DND-41 (cell line): ENCODE measurements around the gene HOGA1.

Experiments used
- ATAC-seq: fragments of 200-7000 bp; cut with Tn5 transposase; 3 replicates; pipeline ENCODE4 v1.9.1; 2021; ENCODE audit warnings: low read depth; ENCODE audit not compliant: insufficient read depth
- DNase-seq: peaks from one replicate; pipeline ENCODE4 v3.0.0-alpha.2; 2020
- H2AFZ ChIP-seq: 2 replicates; pipeline ENCODE4 v1.6.0; 2012; ENCODE audit warnings: low read depth, low read length
- H3K27ac ChIP-seq: 2 replicates; pipeline ENCODE4 v1.5.1; 2012; ENCODE audit warnings: low read length, inconsistent platforms
- H3K27me3 ChIP-seq: fragments of 200-600 bp; sonication (generic); 2 replicates; pipeline ENCODE4 v1.6.0; 2012; ENCODE audit warnings: low read length, mild to moderate bottlenecking, inconsistent platforms; ENCODE audit not compliant: insufficient read depth, poor library complexity
- H3K36me3 ChIP-seq: 2 replicates; pipeline ENCODE4 v1.5.1; 2012; ENCODE audit warnings: low read length, inconsistent platforms; ENCODE audit not compliant: insufficient read depth
- H3K4me1 ChIP-seq: 2 replicates; pipeline ENCODE4 v1.5.1; 2012; ENCODE audit warnings: mild to moderate bottlenecking, low read length; ENCODE audit not compliant: insufficient read depth
- H3K4me2 ChIP-seq: 2 replicates; pipeline ENCODE4 v1.6.0; 2012; ENCODE audit warnings: mild to moderate bottlenecking, moderate library complexity, low read length, inconsistent platforms; ENCODE audit not compliant: insufficient read depth
- H3K4me3 ChIP-seq, 2 experiments: fragments of 200-600 bp in 1 of 2; shearing (Covaris generic) in 1 of 2; 2 replicates each; pipeline ENCODE4 v1.5.1; 2012 to 2016; ENCODE audit warnings: inconsistent platforms in 2 of 2, low read length in 2 of 2, mild to moderate bottlenecking in 2 of 2, low read depth in 1 of 2, moderate library complexity in 1 of 2
- H3K79me2 ChIP-seq: 2 replicates; pipeline ENCODE4 v1.6.0; 2012; ENCODE audit warnings: low read length, inconsistent platforms; ENCODE audit not compliant: insufficient read depth
- H3K9ac ChIP-seq: 2 replicates; pipeline ENCODE4 v1.6.0; 2012; ENCODE audit warnings: low read depth, mild to moderate bottlenecking, inconsistent platforms, low read length, moderate library complexity
- H3K9me3 ChIP-seq: 2 replicates; pipeline ENCODE4 v1.5.1; 2012; ENCODE audit warnings: low read length, moderate library complexity, mild to moderate bottlenecking, inconsistent platforms; ENCODE audit not compliant: insufficient read depth, severe bottlenecking
- H4K20me1 ChIP-seq: 2 replicates; pipeline ENCODE4 v1.6.0; 2012; ENCODE audit warnings: low read length; ENCODE audit not compliant: insufficient read depth
- CTCF ChIP-seq: IDR thresholded peaks from 2 replicates; pipeline ENCODE4 v1.5.1; 2012; ENCODE audit warnings: borderline replicate concordance, low read length, moderate library complexity, mild to moderate bottlenecking; ENCODE audit not compliant: poor library complexity, severe bottlenecking; ENCODE audit errors: extremely low read depth
- EZH2 ChIP-seq: IDR thresholded peaks from 3 replicates; pipeline ENCODE4 v1.6.1; 2012; ENCODE audit warnings: borderline replicate concordance, low read depth, mild to moderate bottlenecking, moderate library complexity, low read length, inconsistent platforms; ENCODE audit not compliant: severe bottlenecking

The HOGA1 gene

GRCh38 chr10:97593421-97593820 is 9.2 kb downstream of the HOGA1 start:
- Histone ChIP-seq H3K4me3 (no peak overlapping the region), H3K36me3 (no peaks in the 10 kb centered on the region), H4K20me1 (no peaks in the 10 kb centered on the region; the same call in 1 of the 2 replicates), H3K79me2 (no peaks in the 10 kb centered on the region), H3K4me2 (no peak overlapping the region), H3K9ac (no peak overlapping the region), H3K9me3 (no peaks in the 10 kb centered on the region), H3K27me3 (peaks cover 6% of the 10 kb centered on the region), H3K4me1 (no peaks in the 10 kb centered on the region), H2AFZ (no peak overlapping the region), H3K27ac (no peak overlapping the region)
- DNase-seq, result no peak
- no peak for ATAC-seq
- TF ChIP-seq CTCF (no peak), EZH2 (no peak)

DNA sequence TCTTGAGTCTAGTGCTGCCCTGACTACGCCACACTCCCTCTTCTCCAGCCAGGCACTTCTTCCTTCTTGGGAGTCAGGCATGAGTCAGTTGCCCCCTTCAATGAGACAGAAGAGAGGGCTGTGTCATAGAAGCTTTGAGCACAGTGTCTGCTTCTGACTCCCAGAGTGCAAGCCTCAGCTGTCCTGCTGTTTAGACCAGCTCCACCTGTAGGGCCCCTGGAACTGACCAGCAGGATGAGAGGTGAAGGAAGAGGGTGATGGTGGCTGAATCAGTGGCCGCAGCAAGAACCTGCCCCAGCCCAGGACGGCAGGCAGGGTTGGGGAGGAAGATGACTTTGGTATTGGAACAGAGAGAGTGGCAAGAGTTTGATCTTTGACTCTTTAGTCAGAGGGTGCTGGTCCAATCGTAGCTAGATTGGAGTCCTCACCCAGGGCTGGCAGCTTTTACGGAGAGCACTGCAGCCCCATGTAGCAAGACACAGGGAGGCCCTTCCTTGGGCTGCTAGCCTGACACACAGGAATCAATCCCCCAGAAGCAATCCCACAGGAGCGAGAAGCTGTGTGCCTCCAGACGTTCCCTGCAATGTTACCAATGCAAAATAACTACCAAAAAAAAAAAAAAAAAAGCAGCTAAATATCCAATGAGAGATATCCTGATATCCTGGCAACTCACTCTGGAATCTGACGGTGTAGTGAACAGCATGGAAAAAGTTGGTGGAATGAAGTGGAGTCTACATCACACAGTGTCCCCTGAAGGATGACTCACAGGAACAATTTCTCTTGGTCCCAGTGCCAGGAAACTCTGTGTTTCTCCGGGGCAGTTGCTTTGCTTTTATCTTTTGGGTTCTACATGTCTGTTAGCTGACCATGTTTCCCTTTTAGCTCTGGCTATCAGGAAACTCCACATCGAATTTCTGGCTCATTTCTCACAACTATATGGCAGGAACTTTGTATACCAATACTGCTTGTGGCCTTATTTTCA is 12.2 kb downstream of the HOGA1 start:
- no peak overlapping the region for H3K27ac ChIP-seq
- no peaks in the 10 kb centered on the region for H3K36me3 ChIP-seq
- H3K9ac ChIP-seq, result no peak overlapping the region
- no peak for ATAC-seq
- no peak for DNase-seq
- H3K79me2 ChIP-seq, result no peaks in the 10 kb centered on the region
- no peaks in the 10 kb centered on the region for H3K4me1 ChIP-seq
- H3K27me3 ChIP-seq, result no peaks in the 10 kb centered on the region
- H2AFZ ChIP-seq, result no peak overlapping the region
- no peaks in the 10 kb centered on the region for H4K20me1 ChIP-seq
- no peak overlapping the region for H3K4me3 ChIP-seq
- H3K4me2 ChIP-seq, result no peak overlapping the region
- no peaks in the 10 kb centered on the region for H3K9me3 ChIP-seq
- TF ChIP-seq CTCF, result no peak
- no peak for TF ChIP-seq EZH2

- no peak for TF ChIP-seq CTCF
- no peak for TF ChIP-seq EZH2
- Histone ChIP-seq H3K4me3 (no peak overlapping the region), H2AFZ (no peak overlapping the region), H3K4me1 (no peaks in the 10 kb centered on the region), H3K27ac (no peak overlapping the region), H4K20me1 (no peaks in the 10 kb centered on the region), H3K27me3 (no peaks in the 10 kb centered on the region), H3K4me2 (no peak overlapping the region), H3K9ac (no peak overlapping the region), H3K9me3 (no peaks in the 10 kb centered on the region), H3K79me2 (no peaks in the 10 kb centered on the region), H3K36me3 (no peaks in the 10 kb centered on the region)
- ATAC-seq (no peak), DNase-seq (no peak)
These were observed 13.6 kb downstream of the HOGA1 start for GRCh38 chr10:97597778-97598177.
